Progenitor cell of endocrine pancreas (in vitro differentiated cells): ENCODE results near the gene MRPL16. TPM values are rescaled to one million over a fixed set of nuclear protein-coding genes. Genes with fewer than 3 reads are reported as not detected.

Experiments
- DNase-seq: peaks from one replicate; pipeline ENCODE4 v3.0.0; 2021; ENCODE audit warnings: low spot score; ENCODE audit not compliant: unreplicated experiment
- H3K27ac Mint-ChIP-seq: 2 replicates; pipeline ENCODE4 v1.8.0; 2021; ENCODE audit warnings: mild to moderate bottlenecking, moderate library complexity, mixed read lengths
- H3K27me3 Mint-ChIP-seq: 2 replicates; pipeline ENCODE4 v1.8.0; 2021; ENCODE audit warnings: mixed read lengths
- H3K36me3 Mint-ChIP-seq: 2 replicates; pipeline ENCODE4 v1.8.0; 2022; ENCODE audit warnings: mixed read lengths; ENCODE audit not compliant: insufficient read depth
- H3K4me1 Mint-ChIP-seq: 2 replicates; pipeline ENCODE4 v1.8.0; 2021; ENCODE audit warnings: low read depth, mixed read lengths
- H3K4me3 Mint-ChIP-seq: 2 replicates; pipeline ENCODE4 v1.8.0; 2021; ENCODE audit warnings: low read depth, mild to moderate bottlenecking, moderate library complexity, mixed read lengths
- H3K9me3 Mint-ChIP-seq: 2 replicates; pipeline ENCODE4 v1.8.0; 2021; ENCODE audit warnings: low read depth, mixed read lengths
- total RNA-seq: library from RNA; stranded (reverse); gene quantifications from 2 replicates; pipeline ENCODE4 v1.2.1, GENCODE V29; 2021
- TF ChIP-seq, protein P1 (sequence below): fragments of 200-600 bp; sonication (generic); IDR thresholded peaks from one replicate; pipeline ENCODE4 v1.5.0; 2021; ENCODE audit warnings: antibody characterized with exemption, mild to moderate bottlenecking; ENCODE audit not compliant: unreplicated experiment

Gene MRPL16
- total RNA-seq, 1 donor from 2014 or later: 44.7 TPM

GRCh38 chr11:59841514-59841913 lies 30.9 kb upstream of the MRPL16 start:
- no peak for DNase-seq
- H3K27ac Mint-ChIP-seq: peak overlapping the region; percentile 75
- TF ChIP-seq, protein P1, sequence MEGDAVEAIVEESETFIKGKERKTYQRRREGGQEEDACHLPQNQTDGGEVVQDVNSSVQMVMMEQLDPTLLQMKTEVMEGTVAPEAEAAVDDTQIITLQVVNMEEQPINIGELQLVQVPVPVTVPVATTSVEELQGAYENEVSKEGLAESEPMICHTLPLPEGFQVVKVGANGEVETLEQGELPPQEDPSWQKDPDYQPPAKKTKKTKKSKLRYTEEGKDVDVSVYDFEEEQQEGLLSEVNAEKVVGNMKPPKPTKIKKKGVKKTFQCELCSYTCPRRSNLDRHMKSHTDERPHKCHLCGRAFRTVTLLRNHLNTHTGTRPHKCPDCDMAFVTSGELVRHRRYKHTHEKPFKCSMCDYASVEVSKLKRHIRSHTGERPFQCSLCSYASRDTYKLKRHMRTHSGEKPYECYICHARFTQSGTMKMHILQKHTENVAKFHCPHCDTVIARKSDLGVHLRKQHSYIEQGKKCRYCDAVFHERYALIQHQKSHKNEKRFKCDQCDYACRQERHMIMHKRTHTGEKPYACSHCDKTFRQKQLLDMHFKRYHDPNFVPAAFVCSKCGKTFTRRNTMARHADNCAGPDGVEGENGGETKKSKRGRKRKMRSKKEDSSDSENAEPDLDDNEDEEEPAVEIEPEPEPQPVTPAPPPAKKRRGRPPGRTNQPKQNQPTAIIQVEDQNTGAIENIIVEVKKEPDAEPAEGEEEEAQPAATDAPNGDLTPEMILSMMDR: no peak
- peaks cover 5% of the 10 kb centered on the region for H3K9me3 Mint-ChIP-seq
- no peaks in the 10 kb centered on the region for H3K27me3 Mint-ChIP-seq
- peaks cover 2% of the 10 kb centered on the region for H3K36me3 Mint-ChIP-seq
- H3K4me1 Mint-ChIP-seq: peaks cover 36% of the 10 kb centered on the region
- no peak overlapping the region for H3K4me3 Mint-ChIP-seq

DNA sequence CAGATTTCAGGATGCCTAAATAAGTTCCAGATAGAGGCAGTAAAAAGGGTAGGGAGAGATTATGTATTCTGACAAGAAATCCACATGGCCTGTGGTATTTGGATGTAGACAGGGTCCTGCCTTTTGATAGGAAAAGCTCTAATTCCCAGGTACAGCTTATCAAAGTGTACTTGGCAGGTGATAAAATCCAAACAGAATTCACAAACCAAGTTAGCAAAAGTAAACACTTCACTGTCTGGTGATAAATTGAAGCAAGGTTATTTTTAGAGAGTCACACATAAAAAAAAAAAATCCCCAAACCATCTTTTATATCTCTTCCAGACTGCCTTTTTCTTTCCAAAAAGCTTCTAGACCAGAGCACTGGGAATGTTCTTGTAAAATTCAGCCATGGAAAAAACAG lies 29.0 kb upstream of the MRPL16 start:
- DNase-seq: no peak
- peaks cover 5% of the 10 kb centered on the region for H3K9me3 Mint-ChIP-seq
- peaks cover 21% of the 10 kb centered on the region for H3K4me1 Mint-ChIP-seq
- H3K27ac Mint-ChIP-seq: no peak overlapping the region
- no peak overlapping the region for H3K4me3 Mint-ChIP-seq
- H3K36me3 Mint-ChIP-seq: peaks cover 4% of the 10 kb centered on the region
- TF ChIP-seq, protein P1: no peak
- H3K27me3 Mint-ChIP-seq: no peaks in the 10 kb centered on the region

DNA sequence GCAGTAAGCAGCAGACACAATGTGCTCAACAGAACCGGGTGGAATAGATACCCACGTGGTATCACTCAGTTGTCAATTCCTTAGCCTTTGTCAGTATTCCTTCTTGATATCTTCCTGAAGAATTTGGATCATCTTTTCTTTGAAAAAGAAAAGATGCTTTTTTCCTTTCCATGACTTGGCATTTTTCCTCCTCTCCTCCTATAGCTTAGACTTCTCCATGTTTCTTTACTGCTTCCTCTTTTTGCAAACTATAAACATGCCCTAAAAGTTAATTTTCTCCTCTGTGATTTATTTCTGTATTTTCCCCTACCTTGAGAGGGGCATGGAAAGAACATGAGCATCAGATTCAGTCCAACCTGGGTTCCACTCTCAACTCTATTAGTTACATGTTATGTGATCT lies 23.0 kb upstream of the MRPL16 start:
- Mint-ChIP-seq H3K4me1 (peaks cover 3% of the 10 kb centered on the region), H3K36me3 (peaks cover 5% of the 10 kb centered on the region), H3K9me3 (no peaks in the 10 kb centered on the region), H3K27ac (no peak overlapping the region), H3K27me3 (no peaks in the 10 kb centered on the region), H3K4me3 (no peak overlapping the region)
- TF ChIP-seq, protein P1: no peak
- DNase-seq: no peak

DNA sequence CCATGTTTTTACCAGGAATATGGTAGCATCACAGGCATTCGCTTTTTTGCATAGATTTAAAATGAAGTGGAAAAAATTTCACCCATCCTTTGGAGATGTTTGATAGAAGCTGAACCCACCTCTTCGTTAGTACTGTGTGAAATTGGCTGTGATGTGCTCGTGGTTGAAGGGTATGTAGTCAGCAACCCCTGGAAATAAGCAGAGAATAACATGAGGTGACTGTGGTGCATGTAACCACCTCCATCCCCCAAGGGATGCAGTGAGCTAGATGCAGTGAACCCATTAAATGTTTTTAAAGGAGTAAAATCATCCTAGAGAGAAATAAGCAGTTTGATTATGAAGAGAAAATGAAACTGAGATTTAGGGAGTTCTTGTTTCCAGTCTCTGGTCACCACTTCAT lies 18.8 kb upstream of the MRPL16 start:
- H3K27ac Mint-ChIP-seq: no peak overlapping the region
- no peak overlapping the region for H3K4me3 Mint-ChIP-seq
- H3K27me3 Mint-ChIP-seq: no peaks in the 10 kb centered on the region
- no peaks in the 10 kb centered on the region for H3K4me1 Mint-ChIP-seq
- DNase-seq: no peak
- H3K36me3 Mint-ChIP-seq: peaks cover 4% of the 10 kb centered on the region
- TF ChIP-seq, protein P1: no peak
- peaks cover 14% of the 10 kb centered on the region for H3K9me3 Mint-ChIP-seq

- Mint-ChIP-seq H3K36me3 (peaks cover 4% of the 10 kb centered on the region), H3K4me3 (no peak overlapping the region), H3K9me3 (peaks cover 14% of the 10 kb centered on the region), H3K27ac (no peak overlapping the region), H3K27me3 (no peaks in the 10 kb centered on the region), H3K4me1 (peaks cover 2% of the 10 kb centered on the region)
- TF ChIP-seq, protein P1: peak; percentile 77
- DNase-seq: no peak
Measured at GRCh38 chr11:59822989-59823566, 12.5 kb upstream of the MRPL16 start.
